ENCODE results near the gene NOD2.

Gene NOD2

DNA sequence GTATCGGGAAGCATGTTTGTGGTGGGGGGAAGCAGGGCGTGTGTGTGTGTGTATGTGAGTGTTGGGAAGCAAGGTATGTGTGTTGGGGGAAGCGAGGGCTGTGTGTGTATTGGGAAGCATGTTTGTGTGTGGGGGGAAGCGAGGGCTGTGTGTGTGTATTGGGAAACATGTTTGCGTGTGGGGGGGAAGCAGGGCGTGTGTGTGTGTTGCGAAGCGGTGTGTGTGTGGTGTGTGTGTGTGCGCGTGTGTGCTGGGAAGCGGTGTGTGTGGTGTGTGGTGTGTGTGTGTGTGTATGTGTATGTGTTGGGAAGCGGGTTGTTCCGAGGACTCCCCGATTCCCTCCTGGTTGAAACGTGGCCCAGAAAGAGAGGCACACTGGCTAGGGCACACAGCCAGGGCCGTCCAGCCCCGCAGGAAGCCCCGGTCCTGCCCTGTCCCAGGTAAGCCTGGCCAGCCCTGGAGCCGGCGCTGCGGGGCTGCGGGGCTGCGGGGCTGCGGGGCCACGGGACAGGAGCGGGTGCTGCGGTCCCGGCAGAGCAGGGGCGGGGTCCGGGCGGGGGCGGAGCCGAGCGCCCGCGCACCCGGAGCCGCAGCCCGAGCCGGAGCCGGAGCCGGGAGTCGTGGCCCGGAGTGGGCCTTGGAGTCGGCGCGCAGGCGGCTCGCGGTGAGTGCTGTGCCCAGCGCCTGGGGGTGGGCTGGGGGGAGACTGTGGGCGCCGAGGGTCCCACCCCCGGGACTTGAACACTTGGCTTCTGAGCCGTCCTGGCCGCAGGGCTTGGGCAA, at the start of gene NOD2:
TSS of gene NOD2 (plus strand) at position 608 of the 783 bp plus-strand sequence. CDS start 5,890 bp downstream, outside the sequence.
- H3K36me3 ChIP-seq, result no peaks in the 10 kb centered on the region
- H3K4me2 ChIP-seq, result peak within 1 kb of the TSS; percentile 91
- peaks cover 48% of the 10 kb centered on the region for H3K4me1 ChIP-seq
- H3K27me3 ChIP-seq, result no peaks in the 10 kb centered on the region
- H4K20me1 ChIP-seq, result no peaks in the 10 kb centered on the region
- peak within 1 kb of the TSS; percentile 45; the same call in 1 of the 2 replicates for H3K27ac ChIP-seq
- peak within 1 kb of the TSS; percentile 67; the same call in 1 of the 2 replicates for H3K9ac ChIP-seq
- no peak for TF ChIP-seq Cebpa-rat (IDR thresholded peaks at IDR 0.05)
- peak within 1 kb of the TSS; percentile 66 for H3K4me3 ChIP-seq
- no peaks in the 10 kb centered on the region for H3K9me3 ChIP-seq

DNA sequence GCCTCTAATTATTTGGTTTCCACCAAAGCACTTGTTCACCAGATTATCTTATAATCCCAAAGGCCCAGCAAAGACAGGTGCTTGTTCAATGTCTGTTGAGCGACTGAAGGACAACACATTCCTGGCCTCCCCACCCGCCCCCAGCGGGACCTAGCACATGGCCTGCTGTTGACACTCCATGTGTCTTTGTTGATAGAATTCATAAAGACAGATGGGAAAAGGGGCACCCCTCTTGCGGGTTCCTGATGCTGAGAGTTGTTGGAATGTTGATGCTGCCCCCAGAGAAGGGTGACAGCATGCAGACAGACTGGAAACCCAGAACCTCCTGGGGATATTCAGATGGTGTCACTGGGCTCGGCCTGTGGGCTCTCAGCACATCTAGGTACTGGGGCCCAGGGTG, 49.2 kb upstream of the NOD2 start:
- Histone ChIP-seq H3K9ac (no peak overlapping the region), H3K4me2 (no peak overlapping the region), H3K4me3 (no peak overlapping the region), H3K27me3 (no peaks in the 10 kb centered on the region), H3K36me3 (no peaks in the 10 kb centered on the region), H3K4me1 (peaks cover 4% of the 10 kb centered on the region), H3K27ac (no peak overlapping the region), H4K20me1 (no peaks in the 10 kb centered on the region), H3K9me3 (no peaks in the 10 kb centered on the region)
- TF ChIP-seq Cebpa-rat (IDR thresholded peaks at IDR 0.05), result no peak

DNA sequence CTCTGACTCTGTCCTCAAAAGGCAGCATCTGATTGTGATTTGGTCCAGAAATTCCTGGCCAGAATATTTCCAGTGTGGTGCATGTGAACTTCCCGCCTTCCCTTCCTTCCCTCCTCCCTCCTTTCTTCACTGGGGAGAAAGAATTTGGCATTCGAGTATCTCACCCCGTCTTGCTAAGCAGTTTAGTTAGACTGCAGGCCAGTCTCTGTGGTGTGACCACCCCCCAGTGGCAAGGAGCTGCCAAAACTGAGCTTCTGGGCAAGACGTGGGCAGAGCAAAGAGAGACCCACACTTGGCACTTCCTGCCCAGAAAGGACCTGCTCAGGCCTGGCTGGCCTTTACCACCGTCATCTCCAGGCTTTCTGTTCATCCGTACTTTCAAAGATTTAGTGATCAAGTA, 48.7 kb upstream of the NOD2 start:
- H3K4me1 ChIP-seq, result no peaks in the 10 kb centered on the region
- H3K27ac ChIP-seq, result no peak overlapping the region
- H3K27me3 ChIP-seq, result no peaks in the 10 kb centered on the region
- no peaks in the 10 kb centered on the region for H3K9me3 ChIP-seq
- H3K4me3 ChIP-seq, result no peak overlapping the region
- no peak overlapping the region for H3K4me2 ChIP-seq
- no peaks in the 10 kb centered on the region for H4K20me1 ChIP-seq
- TF ChIP-seq Cebpa-rat (IDR thresholded peaks at IDR 0.05), result no peak
- no peak overlapping the region for H3K9ac ChIP-seq
- no peaks in the 10 kb centered on the region for H3K36me3 ChIP-seq

DNA sequence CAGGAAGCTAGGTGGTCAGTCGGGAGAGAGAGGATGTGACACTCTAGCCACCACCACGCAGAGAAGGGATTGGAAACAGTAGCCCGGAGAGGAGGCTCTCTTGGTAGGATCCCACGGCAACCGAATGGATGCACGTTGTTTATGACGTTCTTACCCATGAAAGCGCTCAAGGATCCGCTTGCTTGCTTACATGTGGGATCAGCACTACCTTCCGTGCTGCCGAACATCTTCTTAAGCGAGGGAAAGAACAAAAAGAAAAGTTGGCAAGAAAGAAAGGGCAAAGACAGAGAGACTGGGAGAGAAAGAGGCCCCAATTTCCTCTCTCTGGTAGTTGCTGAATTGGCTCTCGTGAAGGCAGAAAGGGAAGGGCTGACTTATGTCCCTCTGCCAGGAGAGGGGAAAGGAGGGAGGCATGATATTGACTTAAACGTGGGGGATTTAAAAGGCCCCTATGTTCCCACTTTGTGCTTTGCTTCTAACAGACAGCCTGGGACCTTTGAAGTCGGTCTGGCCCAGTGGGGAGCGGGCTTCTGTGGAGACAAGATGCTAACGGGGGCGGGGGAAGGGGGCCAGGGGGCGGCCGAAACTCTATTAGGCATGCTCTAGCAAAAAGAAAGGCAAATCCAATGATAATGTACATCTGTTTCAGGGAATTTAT, 47.7 kb upstream of the NOD2 start:
- H3K4me2 ChIP-seq, result no peak overlapping the region
- H3K27ac ChIP-seq, result no peak overlapping the region
- no peaks in the 10 kb centered on the region for H3K36me3 ChIP-seq
- no peaks in the 10 kb centered on the region for H3K4me1 ChIP-seq
- H3K27me3 ChIP-seq, result no peaks in the 10 kb centered on the region
- no peak overlapping the region for H3K4me3 ChIP-seq
- H4K20me1 ChIP-seq, result no peaks in the 10 kb centered on the region
- no peak overlapping the region for H3K9ac ChIP-seq
- TF ChIP-seq Cebpa-rat (IDR thresholded peaks at IDR 0.05), result no peak
- no peaks in the 10 kb centered on the region for H3K9me3 ChIP-seq

DNA sequence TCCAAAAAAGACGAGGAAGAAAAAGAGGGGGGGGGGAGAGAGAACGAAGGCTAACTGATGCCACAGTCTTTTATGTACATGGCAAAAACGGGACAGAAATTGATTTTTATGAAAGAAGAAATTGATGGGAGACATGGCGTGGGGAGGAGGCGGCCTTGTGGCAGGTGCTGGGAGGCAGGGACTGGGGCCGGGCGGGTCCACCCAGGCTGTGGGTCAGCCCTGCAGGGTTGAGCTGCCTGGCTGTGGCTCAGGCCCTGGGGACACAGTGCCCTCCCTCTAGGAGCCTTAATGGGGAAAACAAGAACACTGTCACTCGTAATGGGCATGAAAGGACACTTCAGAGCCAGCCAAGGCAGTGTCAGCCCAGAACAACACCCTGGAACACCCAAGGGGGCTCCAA, 47.1 kb upstream of the NOD2 start:
- Histone ChIP-seq H3K36me3 (no peaks in the 10 kb centered on the region), H3K4me3 (no peak overlapping the region), H3K27ac (no peak overlapping the region), H3K27me3 (no peaks in the 10 kb centered on the region), H3K9me3 (no peaks in the 10 kb centered on the region), H3K4me2 (no peak overlapping the region), H3K9ac (no peak overlapping the region), H4K20me1 (no peaks in the 10 kb centered on the region), H3K4me1 (no peaks in the 10 kb centered on the region)
- TF ChIP-seq Cebpa-rat (IDR thresholded peaks at IDR 0.05), result no peak

DNA sequence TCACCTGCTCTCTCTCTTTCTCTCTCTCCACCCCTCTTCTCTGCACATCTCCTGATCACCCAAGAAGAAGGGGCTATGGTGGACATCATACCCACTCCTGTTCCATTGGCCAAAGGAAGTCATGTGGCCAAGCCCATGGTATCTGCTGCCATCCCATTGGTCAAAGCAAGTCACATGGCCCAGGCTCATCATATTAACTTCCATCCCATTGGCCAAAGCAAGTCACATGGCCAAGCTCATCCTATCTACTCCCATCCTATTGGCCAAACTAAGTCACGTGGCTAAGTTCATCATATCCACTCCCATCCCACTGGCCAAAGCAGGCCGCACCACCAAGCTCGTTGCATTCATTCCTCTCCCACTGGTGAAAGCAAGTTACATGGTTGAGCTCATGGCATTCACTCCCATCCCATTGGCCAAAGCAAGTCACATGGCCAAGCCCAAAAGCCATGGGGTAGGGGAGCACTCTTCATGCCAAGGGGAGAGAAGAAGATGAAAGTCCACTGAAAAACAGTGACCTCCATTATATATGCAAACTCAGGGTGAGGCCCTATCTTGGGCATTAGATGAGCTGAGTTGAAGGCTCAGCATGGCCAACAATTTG, 41.5 kb upstream of the NOD2 start:
- no peak overlapping the region for H3K9ac ChIP-seq
- no peaks in the 10 kb centered on the region for H3K4me1 ChIP-seq
- H3K27ac ChIP-seq, result no peak overlapping the region
- H3K4me3 ChIP-seq, result no peak overlapping the region
- no peak overlapping the region for H3K4me2 ChIP-seq
- H3K36me3 ChIP-seq, result no peaks in the 10 kb centered on the region
- no peaks in the 10 kb centered on the region for H3K27me3 ChIP-seq
- H3K9me3 ChIP-seq, result peaks cover 7% of the 10 kb centered on the region; the same call in 1 of the 2 replicates
- H4K20me1 ChIP-seq, result no peaks in the 10 kb centered on the region
- TF ChIP-seq Cebpa-rat (IDR thresholded peaks at IDR 0.05), result no peak

DNA sequence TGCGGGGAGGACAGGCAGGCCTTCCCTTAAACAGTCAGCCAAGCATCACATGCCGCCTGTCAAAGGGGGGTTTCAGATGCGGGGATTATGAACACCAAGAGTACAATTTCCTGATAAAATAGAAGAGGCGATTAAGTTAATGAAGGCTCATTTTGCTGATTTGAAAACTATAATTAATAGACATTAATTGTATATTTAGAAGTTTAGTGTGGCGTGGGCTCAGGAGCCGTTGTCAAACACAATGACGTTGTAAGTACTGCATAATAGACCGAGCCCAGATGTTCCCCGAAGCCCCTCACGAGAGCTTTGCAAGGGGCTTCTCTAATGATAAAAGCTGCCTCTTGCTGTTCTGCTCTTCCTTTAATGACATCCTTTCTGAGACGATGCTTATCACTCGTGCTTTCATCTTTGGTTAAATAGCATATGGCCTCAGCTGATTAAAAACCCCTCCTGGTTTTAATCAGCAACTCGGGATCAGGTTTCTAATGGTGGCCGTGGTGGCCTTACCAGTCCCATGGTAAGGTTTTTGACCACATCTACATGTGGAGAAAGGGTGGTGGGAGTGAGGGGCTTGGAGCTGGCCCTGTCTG, 40.5 kb upstream of the NOD2 start:
- no peak overlapping the region for H3K4me2 ChIP-seq
- no peaks in the 10 kb centered on the region for H3K36me3 ChIP-seq
- H3K4me1 ChIP-seq, result peaks cover 7% of the 10 kb centered on the region
- no peaks in the 10 kb centered on the region for H4K20me1 ChIP-seq
- H3K9ac ChIP-seq, result no peak overlapping the region
- no peaks in the 10 kb centered on the region for H3K27me3 ChIP-seq
- no peak overlapping the region for H3K4me3 ChIP-seq
- H3K27ac ChIP-seq, result no peak overlapping the region
- peaks cover 7% of the 10 kb centered on the region; the same call in 1 of the 2 replicates for H3K9me3 ChIP-seq
- no peak for TF ChIP-seq Cebpa-rat (IDR thresholded peaks at IDR 0.05)

DNA sequence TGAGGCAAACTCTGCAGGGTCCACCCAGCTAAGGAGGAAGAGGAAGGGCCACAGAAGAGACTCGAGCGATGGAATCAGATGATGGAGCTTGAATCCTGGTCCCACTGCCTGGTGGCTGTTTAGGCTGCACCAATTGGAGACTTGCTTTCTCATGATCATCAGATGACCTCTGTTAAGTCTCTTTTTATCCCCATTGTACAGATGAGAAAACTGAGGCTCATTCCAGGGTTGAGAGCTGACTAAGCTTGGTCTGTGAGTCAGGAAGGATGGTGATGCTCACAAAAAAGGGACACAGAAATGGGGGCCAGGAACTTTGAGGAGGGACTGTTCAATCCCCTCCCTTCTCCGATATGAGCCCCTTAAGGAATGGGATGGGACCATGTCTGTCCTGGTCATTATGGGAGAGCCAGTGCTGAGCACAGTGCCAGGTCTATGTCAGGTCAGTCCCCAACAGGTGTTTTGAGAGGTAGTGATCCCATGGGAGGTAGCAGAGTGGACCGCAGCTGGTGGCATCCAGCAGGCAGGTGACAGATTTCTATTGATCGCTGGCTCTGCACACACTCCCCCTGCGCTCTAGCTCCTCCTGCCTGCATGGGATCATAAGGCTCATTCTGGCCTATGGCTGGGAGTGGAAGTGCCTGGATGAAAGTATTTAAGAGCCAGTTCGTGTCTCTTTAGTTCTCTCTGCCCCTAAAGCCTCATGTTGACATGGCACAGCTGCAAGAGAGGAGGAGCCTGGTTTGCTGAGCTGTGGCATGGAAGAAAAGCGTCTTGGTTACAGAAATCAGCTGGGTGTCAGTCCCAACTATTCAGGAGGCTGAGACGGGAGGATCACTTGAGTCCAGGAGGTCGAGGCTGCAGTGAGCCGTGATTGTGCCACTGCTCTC, 39.5 kb upstream of the NOD2 start:
- Histone ChIP-seq H3K4me1 (peaks cover 12% of the 10 kb centered on the region), H3K9me3 (peaks cover 7% of the 10 kb centered on the region; the same call in 1 of the 2 replicates), H3K4me2 (no peak overlapping the region), H3K9ac (no peak overlapping the region), H3K4me3 (no peak overlapping the region), H3K27ac (no peak overlapping the region), H4K20me1 (no peaks in the 10 kb centered on the region), H3K36me3 (no peaks in the 10 kb centered on the region), H3K27me3 (no peaks in the 10 kb centered on the region)
- TF ChIP-seq Cebpa-rat (IDR thresholded peaks at IDR 0.05), result no peak

DNA sequence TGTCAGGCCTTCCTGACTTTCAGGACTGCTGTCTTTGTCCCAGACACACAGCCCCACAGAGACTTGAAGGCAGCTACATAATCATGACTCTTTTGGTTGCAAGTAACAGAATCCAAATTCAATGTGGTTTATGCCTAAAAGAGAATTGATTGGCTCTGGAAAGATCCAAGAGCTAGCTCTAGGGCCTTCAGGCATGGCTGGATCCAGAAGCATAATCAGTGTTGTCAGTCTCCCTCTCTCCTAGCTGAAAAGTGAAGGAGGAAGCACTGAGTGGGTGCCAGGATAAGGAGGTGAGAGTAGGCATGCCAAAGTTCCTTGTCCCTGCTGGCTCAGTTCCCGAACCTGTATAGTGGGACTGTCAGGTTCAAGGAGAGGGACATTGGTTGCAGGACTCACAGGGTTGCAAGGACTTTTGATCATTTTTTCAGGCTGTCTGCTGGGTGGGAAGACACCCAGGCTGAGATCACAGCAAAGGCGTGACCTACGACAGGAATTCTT, 37.8 kb upstream of the NOD2 start:
- Histone ChIP-seq H3K4me1 (peaks cover 12% of the 10 kb centered on the region), H3K9ac (no peak overlapping the region), H3K36me3 (no peaks in the 10 kb centered on the region), H3K27me3 (no peaks in the 10 kb centered on the region), H3K27ac (no peak overlapping the region), H3K4me3 (no peak overlapping the region), H3K4me2 (no peak overlapping the region), H3K9me3 (peaks cover 7% of the 10 kb centered on the region; the same call in 1 of the 2 replicates), H4K20me1 (no peaks in the 10 kb centered on the region)
- TF ChIP-seq Cebpa-rat (IDR thresholded peaks at IDR 0.05), result no peak
